ENCODE data around the gene C1orf21. TPM values are rescaled to one million over a fixed set of nuclear protein-coding genes. Genes with fewer than 3 reads are reported as not detected.

Gene C1orf21
- total RNA-seq, 4 donors from 2014 or later: 30.6 to 61.7 (median 43.0) TPM

- Histone ChIP-seq H3K27me3 (no peaks in the 10 kb centered on the region), H3K9me3 (peaks cover 0 to 5% (median 0%) of the 10 kb centered on the region in 4 donors), H3K36me3 (no peaks in the 10 kb centered on the region)
These were observed 41.8 kb downstream of the C1orf21 start for GRCh38 chr1:184428604-184429003.

DNA sequence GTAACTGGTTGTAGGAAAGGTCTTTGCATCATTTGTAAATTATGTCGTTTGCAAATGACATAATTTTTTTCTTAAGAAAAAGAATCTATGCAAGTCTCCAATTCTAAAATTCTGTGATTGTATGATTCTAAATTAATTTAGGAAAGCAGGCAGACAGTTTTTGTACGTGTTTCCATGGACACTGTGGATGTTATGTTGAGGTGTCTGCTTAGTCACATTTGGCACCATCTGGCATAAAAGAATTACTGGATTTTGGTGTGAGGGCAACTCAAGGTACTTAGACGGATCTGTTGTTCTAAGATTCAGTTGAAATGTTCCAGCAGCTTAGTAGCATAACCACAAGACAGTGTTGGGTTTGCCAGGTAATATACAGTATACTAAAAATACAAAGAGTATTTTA lies 42.5 kb downstream of the C1orf21 start:
- WGBS, 2 donors: 92 to 95% methylated on average over 3 of the region's 3 CpGs
- H3K9me3 ChIP-seq: peaks cover 0 to 5% (median 0%) of the 10 kb centered on the region in 4 donors

More at GRCh38 chr1:184428604-184429003, 41.8 kb downstream of the C1orf21 start:
- Histone ChIP-seq H3K27ac (no peak overlapping the region), H3K4me3 (no peak overlapping the region), H3K4me1 (peaks cover 0 to 14% (median 2%) of the 10 kb centered on the region in 4 donors)
- no peak for TF ChIP-seq CTCF (IDR thresholded peaks at IDR 0.05)
- no peak for TF ChIP-seq POLR2A (IDR thresholded peaks at IDR 0.05)
- no peak for TF ChIP-seq EP300 (IDR thresholded peaks at IDR 0.05)
- no peak for DNase-seq (ENCODE audit: low spot score in 2 of 2)

GRCh38 chr1:184433956-184434502 lies 47.2 kb downstream of the C1orf21 start:
- no peak overlapping the region for H3K27ac ChIP-seq
- H3K27me3 ChIP-seq: no peaks in the 10 kb centered on the region
- no peak overlapping the region for H3K4me3 ChIP-seq
- TF ChIP-seq POLR2A (IDR thresholded peaks at IDR 0.05) (no peak), EP300 (IDR thresholded peaks at IDR 0.05) (no peak), CTCF (IDR thresholded peaks at IDR 0.05) (no peak)
- H3K36me3 ChIP-seq: no peaks in the 10 kb centered on the region
- H3K4me1 ChIP-seq: no peaks in the 10 kb centered on the region
- DNase-seq (ENCODE audit: low spot score in 2 of 2): no peak
- WGBS, 2 donors: 86 to 91% methylated on average over 4 of the region's 4 CpGs
- H3K9me3 ChIP-seq: peaks cover 0 to 5% (median 0%) of the 10 kb centered on the region in 4 donors

More for the DNA sequence above, 42.5 kb downstream of the C1orf21 start:
- Histone ChIP-seq H3K27me3 (no peaks in the 10 kb centered on the region), H3K27ac (no peak overlapping the region), H3K4me3 (no peak overlapping the region), H3K36me3 (no peaks in the 10 kb centered on the region), H3K4me1 (peaks cover 0 to 14% (median 2%) of the 10 kb centered on the region in 4 donors)
- TF ChIP-seq EP300 (IDR thresholded peaks at IDR 0.05): no peak
- no peak for DNase-seq (ENCODE audit: low spot score in 2 of 2)

DNA sequence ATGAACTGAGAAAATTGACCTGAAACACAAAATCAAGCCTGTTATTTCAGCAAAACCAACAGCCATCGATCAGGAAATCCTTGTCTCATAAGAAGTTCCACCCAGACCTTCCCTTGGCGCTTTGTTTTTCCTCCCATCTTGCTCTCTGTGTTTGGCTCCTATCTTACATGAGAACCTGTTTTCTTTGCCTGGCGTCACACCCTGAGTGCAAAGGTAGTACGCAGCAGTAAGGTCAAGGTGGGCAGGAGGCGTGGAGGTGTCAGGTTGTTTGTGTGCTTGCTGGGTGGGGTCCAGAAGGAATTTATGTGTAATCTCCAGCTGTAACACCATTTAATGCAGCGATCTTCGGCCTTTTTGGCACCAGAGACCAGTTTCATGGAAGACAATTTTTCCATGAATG lies 50.5 kb downstream of the C1orf21 start:
- Histone ChIP-seq H3K27ac (no peak overlapping the region), H3K4me1 (peaks cover 0 to 5% (median 0%) of the 10 kb centered on the region in 4 donors), H3K36me3 (no peaks in the 10 kb centered on the region), H3K9me3 (no peaks in the 10 kb centered on the region), H3K4me3 (no peak overlapping the region), H3K27me3 (no peaks in the 10 kb centered on the region)
- no peak for DNase-seq (ENCODE audit: low spot score in 2 of 2)
- TF ChIP-seq EP300 (IDR thresholded peaks at IDR 0.05): no peak
- no peak for TF ChIP-seq POLR2A (IDR thresholded peaks at IDR 0.05)
- TF ChIP-seq CTCF (IDR thresholded peaks at IDR 0.05): no peak
- WGBS, 2 donors: 92 to 95% methylated on average over 7 of the region's 7 CpGs

GRCh38 chr1:184438363-184438762 lies 51.5 kb downstream of the C1orf21 start:
- no peaks in the 10 kb centered on the region for H3K36me3 ChIP-seq
- DNase-seq (ENCODE audit: low spot score in 2 of 2): no peak
- no peak overlapping the region for H3K4me3 ChIP-seq
- no peaks in the 10 kb centered on the region for H3K9me3 ChIP-seq
- H3K27me3 ChIP-seq: no peaks in the 10 kb centered on the region
- H3K27ac ChIP-seq: no peak overlapping the region
- TF ChIP-seq POLR2A (IDR thresholded peaks at IDR 0.05) (no peak), EP300 (IDR thresholded peaks at IDR 0.05) (no peak), CTCF (IDR thresholded peaks at IDR 0.05) (no peak)
- H3K4me1 ChIP-seq: peaks cover 0 to 15% (median 0%) of the 10 kb centered on the region in 4 donors
- 94 to 100% methylated on average over 2 of the region's 2 CpGs for WGBS, 2 donors
